Right lobe of liver (tissue), 6 donors: ENCODE measurements around the gene RELB. TPM values are rescaled to one million over a fixed set of nuclear protein-coding genes. Genes with fewer than 3 reads are reported as not detected.

Source experiments
- ATAC-seq, 4 donors: fragments of 200-7000 bp; cut with Tn5 transposase; one replicate each; pipeline ENCODE4 v1.9.1; 2020; ENCODE audit warnings: mild to moderate bottlenecking in 4 of 4, moderate library complexity in 4 of 4
- DNase-seq, 3 donors: peaks; one replicate each; pipeline ENCODE4 v3.0.0-alpha.2; 2020
- H3K27ac ChIP-seq, 3 donors: fragments of 200-600 bp; one replicate each; pipeline ENCODE4 v1.8.0; 2022
- H3K27me3 ChIP-seq, 2 donors: fragments of 200-600 bp; one replicate each; pipeline ENCODE4 v1.8.0; 2022
- H3K36me3 ChIP-seq, 4 donors: fragments of 200-600 bp; sonication (generic) in 1 of 4; one replicate each; pipeline versions ENCODE4 v1.5.1 to v1.8.0; 2017 to 2022; ENCODE audit warnings: control low read depth in 1 of 4
- H3K4me1 ChIP-seq, 4 donors: fragments of 200-600 bp; sonication (generic) in 1 of 4; one replicate each; pipeline versions ENCODE4 v1.5.1 to v1.8.0; 2017 to 2022; ENCODE audit warnings: control low read depth in 1 of 4
- H3K4me3 ChIP-seq, 3 donors: fragments of 200-600 bp; one replicate each; pipeline ENCODE4 v1.8.0; 2022
- H3K9me3 ChIP-seq, 4 donors: fragments of 200-600 bp; sonication (generic) in 1 of 4; one replicate each; pipeline versions ENCODE4 v1.5.1 to v1.8.0; 2017 to 2022; ENCODE audit warnings: control low read depth in 1 of 4
- CTCF ChIP-seq, 4 donors: fragments of 200-600 bp in 3 of 4; fragments of 450-650 bp in 1 of 4; IDR thresholded peaks; one replicate each; pipeline versions ENCODE4 v1.5.1 to v1.8.0; 2016 to 2022; ENCODE audit warnings: antibody characterized with exemption in 4 of 4, mild to moderate bottlenecking in 2 of 4
- POLR2A ChIP-seq: fragments of 450-650 bp; IDR thresholded peaks from one replicate; pipeline ENCODE4 v1.6.1; 2017; ENCODE audit warnings: antibody characterized with exemption, mild to moderate bottlenecking
- WGBS: methylation state at CpG from one replicate; pipeline ENCODE4 v1.1.6; 2018; ENCODE audit warnings: low coverage, low lambda C conversion rate; ENCODE audit not compliant: insufficient coverage; ENCODE audit errors: missing lambda C conversion rate; 5-methylcytosine and 5-hydroxymethylcytosine counted together
- intact Hi-C, 2 donors: fragments of 100-400 bp; cut with DNase I; formaldehyde crosslinking; loops; one replicate each; pipeline versions ENCODE4 v1.11.2 to v1.14.1; 2022
- total RNA-seq, 6 experiments: library from RNA; depleted of rRNA in 2 of 6; stranded (reverse); fragments of >200 nt in 2 of 6; fragmentation: NEBNext Ultra II Directional in 3 of 6; extraction: Animal tissue kit (Norgen Biotek cat#: 25700) in 3 of 6; gene quantifications; one replicate each; pipeline versions ENCODE4 v1.1.0 to v1.2.4, GENCODE V29; 2016 to 2023
- donor health status: DM: no; HTN: yes; CAD: no.
- donor health status: DM: no; HTN: no; CAD: no.
- donor health status: DM: no; HTN: no; CAD: no.
- donor health status: DM: no; HTN: yes; CAD: no.
- donor health status: DM: no; HTN: yes; CAD: no.

The RELB gene
- total RNA-seq, 6 experiments from 2014 or later = 1.2 to 21.4 (median 7.2) TPM

GRCh38 chr19:44988273-44988672, 13.0 kb upstream of the RELB start:
- no peak for DNase-seq
- no peak for ATAC-seq
- no peaks in the 10 kb centered on the region for H3K4me1 ChIP-seq
- H3K27me3 ChIP-seq = no peaks in the 10 kb centered on the region
- TF ChIP-seq CTCF (IDR thresholded peaks at IDR 0.05) = no peak
- no peak for TF ChIP-seq POLR2A
- peaks cover 0 to 55% (median 14%) of the 10 kb centered on the region in 4 donors for H3K36me3 ChIP-seq
- H3K4me3 ChIP-seq = no peak overlapping the region
- intact Hi-C loops = no loop called here
- H3K27ac ChIP-seq = no peak overlapping the region
- no CpG with 5 or more reads among the region's 9 CpGs for WGBS
- no peaks in the 10 kb centered on the region for H3K9me3 ChIP-seq

- 80% methylated on average over 5 of the region's 15 CpGs for WGBS
- ATAC-seq = peak; percentile 29 to 57 (median 54)
- no peaks in the 10 kb centered on the region for H3K4me1 ChIP-seq
- TF ChIP-seq POLR2A (no peak), CTCF (IDR thresholded peaks at IDR 0.05) (peak; percentile 36 to 47 (median 46))
- H3K36me3 ChIP-seq = peaks cover 0 to 55% (median 14%) of the 10 kb centered on the region in 4 donors
- H3K27ac ChIP-seq = no peak overlapping the region
- H3K9me3 ChIP-seq = no peaks in the 10 kb centered on the region
- H3K27me3 ChIP-seq = no peaks in the 10 kb centered on the region
- H3K4me3 ChIP-seq = no peak overlapping the region
- intact Hi-C loops = no loop called here
- DNase-seq = peak in 2 of 3 donors; percentile 60 to 68
Observed at GRCh38 chr19:44988896-44989556, 12.2 kb upstream of the RELB start.

GRCh38 chr19:44990459-44990858, 10.8 kb upstream of the RELB start:
- H3K27me3 ChIP-seq = no peaks in the 10 kb centered on the region
- peaks cover 0 to 47% (median 14%) of the 10 kb centered on the region in 4 donors for H3K36me3 ChIP-seq
- intact Hi-C loops = no loop called here
- H3K27ac ChIP-seq = no peak overlapping the region
- TF ChIP-seq CTCF (IDR thresholded peaks at IDR 0.05) = no peak
- TF ChIP-seq POLR2A = no peak
- no peaks in the 10 kb centered on the region for H3K4me1 ChIP-seq
- ATAC-seq (no peak), DNase-seq (no peak)
- H3K4me3 ChIP-seq = no peak overlapping the region
- no peaks in the 10 kb centered on the region for H3K9me3 ChIP-seq
- 63% methylated on average over 3 of the region's 14 CpGs for WGBS

- intact Hi-C loops = no loop called here
- 100% methylated on average over 2 of the region's 12 CpGs for WGBS
- H3K27me3 ChIP-seq = no peaks in the 10 kb centered on the region
- H3K4me1 ChIP-seq = no peaks in the 10 kb centered on the region
- no peak for ATAC-seq
- no peak for DNase-seq
- H3K9me3 ChIP-seq = no peaks in the 10 kb centered on the region
- no peak overlapping the region for H3K27ac ChIP-seq
- peaks cover 0 to 42% (median 14%) of the 10 kb centered on the region in 4 donors for H3K36me3 ChIP-seq
- TF ChIP-seq CTCF (IDR thresholded peaks at IDR 0.05) (no peak), POLR2A (no peak)
- no peak overlapping the region for H3K4me3 ChIP-seq
Observed at GRCh38 chr19:44990966-44991365, 10.3 kb upstream of the RELB start.
